PC-9 (cell line): ENCODE data around the gene LAMC2. TPM values are rescaled to one million over a fixed set of nuclear protein-coding genes. Genes with fewer than 3 reads are reported as not detected.

Source experiments
- BruUV-seq: library from RNA; stranded (reverse); fragments of 400-500 nt; replicated peaks from 2 replicates; lab custom pipeline; 2021; lab: Mats Ljungman, UMichigan
- CTCF ChIA-PET: fragments of 300-600 bp; sonication (Branson Sonifier 250); formaldehyde crosslinking; loops from one replicate; lab custom pipeline; 2022; ENCODE audit warnings: antibody characterized with exemption; lab: Charles Lee
- POLR2A ChIA-PET: fragments of 300-600 bp; sonication (Branson Sonifier 250); formaldehyde crosslinking; loops from one replicate; lab custom pipeline; 2022; ENCODE audit warnings: antibody characterized with exemption; ENCODE audit not compliant: unreplicated experiment; lab: Charles Lee
- DNase-seq, 2 experiments: peaks; one replicate each; pipeline versions ENCODE4 v3.0.0 to v3.0.0-alpha.2; 2015 to 2022; ENCODE audit warnings: mixed read lengths in 1 of 2
- H2AFZ ChIP-seq: fragments of 200-600 bp; sonication (generic); 2 replicates; pipeline ENCODE4 v1.8.1; 2017; ENCODE audit warnings: antibody characterized with exemption
- H3F3A ChIP-seq: fragments of 200-600 bp; sonication (generic); 2 replicates; pipeline ENCODE4 v1.8.1; 2017; ENCODE audit warnings: antibody characterized with exemption, mild to moderate bottlenecking, low read depth; ENCODE audit not compliant: insufficient read depth
- H3K27ac ChIP-seq: fragments of 200-600 bp; sonication (generic); 2 replicates; pipeline ENCODE4 v1.6.1; 2016; ENCODE audit warnings: mixed run types
- H3K27me3 ChIP-seq: fragments of 200-600 bp; sonication (generic); 2 replicates; pipeline ENCODE4 v1.6.1; 2016; ENCODE audit warnings: low read depth, mixed run types; ENCODE audit not compliant: insufficient read depth
- H3K36me3 ChIP-seq: fragments of 200-600 bp; sonication (generic); 2 replicates; pipeline ENCODE4 v1.6.1; 2016; ENCODE audit warnings: low read depth, mixed run types
- H3K4me1 ChIP-seq: fragments of 200-600 bp; sonication (generic); replicated peaks from 2 replicates; pipeline ENCODE4 v1.6.1; 2016; ENCODE audit warnings: mixed run types; ENCODE audit not compliant: insufficient read depth
- H3K4me2 ChIP-seq: fragments of 200-600 bp; sonication (generic); 2 replicates; pipeline ENCODE4 v1.6.1; 2017; ENCODE audit warnings: mixed run types
- H3K4me3 ChIP-seq: fragments of 200-600 bp; sonication (generic); 2 replicates; pipeline ENCODE4 v1.6.1; 2016; ENCODE audit warnings: mixed run types
- H3K79me2 ChIP-seq: fragments of 200-600 bp; sonication (generic); 2 replicates; pipeline ENCODE4 v1.6.1; 2017; ENCODE audit warnings: low read depth, mixed run types
- H3K9me2 ChIP-seq: fragments of 200-600 bp; sonication (generic); 2 replicates; pipeline ENCODE4 v1.8.1; 2017; ENCODE audit warnings: mild to moderate bottlenecking; ENCODE audit not compliant: insufficient read depth
- H3K9me3 ChIP-seq: fragments of 200-600 bp; sonication (generic); 2 replicates; pipeline ENCODE4 v1.8.1; 2016; ENCODE audit warnings: low read depth; ENCODE audit not compliant: insufficient read depth
- H4K20me1 ChIP-seq: fragments of 200-600 bp; sonication (generic); 2 replicates; pipeline ENCODE4 v1.8.1; 2017; ENCODE audit not compliant: insufficient read depth
- CTCF ChIP-seq: fragments of 200-600 bp; sonication (generic); conservative IDR thresholded peaks from 2 replicates; pipeline ENCODE4 v1.6.1; 2017; ENCODE audit warnings: mixed run types, antibody characterized with exemption, mild to moderate bottlenecking, moderate library complexity
- EZH2 ChIP-seq: fragments of 200-600 bp; sonication (generic); IDR thresholded peaks from 2 replicates; pipeline ENCODE4 v1.8.0; 2017; ENCODE audit warnings: antibody characterized with exemption, low read depth
- intact Hi-C: fragments of 100-400 bp; cut with micrococcal nuclease; formaldehyde crosslinking; loops from one replicate; pipeline ENCODE4 v1.10.0; 2022; ENCODE audit not compliant: unreplicated experiment
- total RNA-seq: library from RNA; stranded (reverse); gene quantifications from 2 replicates; pipeline ENCODE4 v1.2.3, GENCODE V29; 2021

LAMC2 gene
- total RNA-seq, 1 experiment from 2014 or later = 109 TPM

- no peaks in the 10 kb centered on the region for H3K79me2 ChIP-seq
- H3K36me3 ChIP-seq = no peaks in the 10 kb centered on the region
- H3K27ac ChIP-seq = peak overlapping the region; percentile 91
- no peak overlapping the region for H3K4me3 ChIP-seq
- no peak overlapping the region for H2AFZ ChIP-seq
- H3K9me3 ChIP-seq = peaks cover 8% of the 10 kb centered on the region; the same call in 1 of the 2 replicates
- H4K20me1 ChIP-seq = no peaks in the 10 kb centered on the region
- peaks cover 42% of the 10 kb centered on the region for H3F3A ChIP-seq
- BruUV-seq = TSS peak; percentile 43
- intact Hi-C loops = loop anchor here (1.0 to 5.0 kb wide), 4 partner anchors 15 to 983 kb away; no protein-coding TSS in a partner anchor
- POLR2A ChIA-PET = no interaction called here
- no peaks in the 10 kb centered on the region for H3K9me2 ChIP-seq
- peaks cover 57% of the 10 kb centered on the region for H3K4me1 ChIP-seq
- peak overlapping the region; percentile 33 for H3K4me2 ChIP-seq
- TF ChIP-seq EZH2 (no peak), CTCF (no peak)
- CTCF ChIA-PET = no interaction called here
- H3K27me3 ChIP-seq = no peaks in the 10 kb centered on the region
- no peak for DNase-seq
Observed at GRCh38 chr1:183164963-183165362, 21.1 kb upstream of the LAMC2 start.

GRCh38 chr1:183165456-183165855 is 20.6 kb upstream of the LAMC2 start:
- H3K79me2 ChIP-seq = no peaks in the 10 kb centered on the region
- intact Hi-C loops = loop anchor here (2.0 kb wide), 2 partner anchors 69 to 107 kb away; no protein-coding TSS in a partner anchor
- BruUV-seq = no TSS peak
- peak overlapping the region; percentile 91 for H3K27ac ChIP-seq
- H3K9me3 ChIP-seq = peaks cover 7% of the 10 kb centered on the region; the same call in 1 of the 2 replicates
- H3K4me3 ChIP-seq = no peak overlapping the region
- H2AFZ ChIP-seq = no peak overlapping the region
- H3K9me2 ChIP-seq = no peaks in the 10 kb centered on the region
- H3K4me1 ChIP-seq = peaks cover 54% of the 10 kb centered on the region
- TF ChIP-seq EZH2 (no peak), CTCF (no peak)
- peak overlapping the region; percentile 33; the same call in 1 of the 2 replicates for H3K4me2 ChIP-seq
- no peaks in the 10 kb centered on the region for H4K20me1 ChIP-seq
- peaks cover 38% of the 10 kb centered on the region for H3F3A ChIP-seq
- no peaks in the 10 kb centered on the region for H3K36me3 ChIP-seq
- ChIA-PET CTCF (no interaction called here), POLR2A (no interaction called here)
- no peak for DNase-seq
- no peaks in the 10 kb centered on the region for H3K27me3 ChIP-seq

- ChIA-PET CTCF (no interaction called here), POLR2A (interaction anchor here (0.6 kb wide), 1 partner anchor 27 kb away, joined by 6 read pairs; no protein-coding TSS in a partner anchor)
- Histone ChIP-seq H3K9me3 (0 out of 2 replicates have a peak, but pooled peaks cover 2% of the 10 kb centered on the region), H2AFZ (no peak overlapping the region), H3K27me3 (no peaks in the 10 kb centered on the region), H3K27ac (no peak overlapping the region), H4K20me1 (no peaks in the 10 kb centered on the region), H3F3A (peaks cover 32% of the 10 kb centered on the region), H3K36me3 (no peaks in the 10 kb centered on the region), H3K9me2 (no peaks in the 10 kb centered on the region), H3K4me3 (no peak overlapping the region), H3K4me2 (no peak overlapping the region), H3K79me2 (no peaks in the 10 kb centered on the region), H3K4me1 (peaks cover 44% of the 10 kb centered on the region)
- no TSS peak for BruUV-seq
- DNase-seq = no peak
- intact Hi-C loops = no loop called here
- TF ChIP-seq EZH2 (no peak), CTCF (no peak)
Observed at GRCh38 chr1:183166454-183166853, 19.6 kb upstream of the LAMC2 start.
